ACHN (cell line): ENCODE data around the gene SRPK3.
"Not testable (repeated sequence)": the region's sequence is repeated elsewhere in the genome, so short reads cannot be mapped to it uniquely, and the experiment has no call there.

ENCODE experiments used
- DNase-seq: peaks from one replicate; pipeline ENCODE4 v3.0.0-alpha.2; 2015
- in situ Hi-C: cut with HindIII; loops from 2 replicates; pipeline ENCODE4 v1.10.0; 2017; ENCODE audit warnings: low sequenced_read_pairs, low pct_ligation_motif_present, low pct_unique_long_range_greater_than_20kb

SRPK3 gene, protein sequence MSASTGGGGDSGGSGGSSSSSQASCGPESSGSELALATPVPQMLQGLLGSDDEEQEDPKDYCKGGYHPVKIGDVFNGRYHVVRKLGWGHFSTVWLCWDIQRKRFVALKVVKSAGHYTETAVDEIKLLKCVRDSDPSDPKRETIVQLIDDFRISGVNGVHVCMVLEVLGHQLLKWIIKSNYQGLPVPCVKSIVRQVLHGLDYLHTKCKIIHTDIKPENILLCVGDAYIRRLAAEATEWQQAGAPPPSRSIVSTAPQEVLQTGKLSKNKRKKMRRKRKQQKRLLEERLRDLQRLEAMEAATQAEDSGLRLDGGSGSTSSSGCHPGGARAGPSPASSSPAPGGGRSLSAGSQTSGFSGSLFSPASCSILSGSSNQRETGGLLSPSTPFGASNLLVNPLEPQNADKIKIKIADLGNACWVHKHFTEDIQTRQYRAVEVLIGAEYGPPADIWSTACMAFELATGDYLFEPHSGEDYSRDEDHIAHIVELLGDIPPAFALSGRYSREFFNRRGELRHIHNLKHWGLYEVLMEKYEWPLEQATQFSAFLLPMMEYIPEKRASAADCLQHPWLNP

DNA sequence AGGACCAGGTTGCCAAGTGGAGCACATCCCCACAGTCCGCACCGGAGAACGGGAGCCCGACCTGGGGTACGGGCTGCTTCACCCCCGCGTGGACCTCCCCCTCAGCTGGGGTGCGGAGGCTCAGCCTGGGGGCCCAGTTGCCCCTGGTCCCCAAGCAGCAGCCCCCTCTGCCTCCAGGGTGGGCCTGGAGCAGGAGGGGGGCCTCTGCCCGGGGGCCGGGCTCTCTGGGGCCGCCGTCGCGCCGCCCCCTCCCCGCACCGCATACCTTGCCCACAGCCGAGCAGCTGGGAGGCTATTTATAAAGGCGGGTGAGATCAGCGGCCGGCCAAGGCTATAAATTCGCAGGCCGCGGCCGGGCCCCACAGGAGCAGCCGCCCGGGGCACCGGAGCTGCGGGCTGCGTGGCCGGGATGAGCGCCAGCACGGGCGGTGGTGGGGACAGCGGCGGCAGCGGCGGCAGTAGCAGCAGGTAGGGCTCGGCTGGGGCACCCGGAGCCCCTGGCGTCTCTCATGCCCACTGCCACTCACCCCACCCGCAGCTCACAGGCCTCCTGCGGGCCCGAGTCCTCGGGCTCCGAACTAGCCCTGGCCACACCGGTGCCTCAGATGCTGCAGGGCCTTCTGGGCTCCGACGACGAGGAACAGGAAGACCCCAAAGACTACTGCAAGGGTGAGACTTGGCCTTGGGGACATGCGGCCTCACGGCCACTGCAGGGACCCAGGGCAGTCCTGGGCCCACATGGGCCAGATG is at the start of gene SRPK3:
SRPK3 (plus strand) TSS at position 364 of the 750 bp plus-strand sequence; CDS start at position 410, 46 bp downstream.
- in situ Hi-C loops = no loop called here
- no peak for DNase-seq

DNA sequence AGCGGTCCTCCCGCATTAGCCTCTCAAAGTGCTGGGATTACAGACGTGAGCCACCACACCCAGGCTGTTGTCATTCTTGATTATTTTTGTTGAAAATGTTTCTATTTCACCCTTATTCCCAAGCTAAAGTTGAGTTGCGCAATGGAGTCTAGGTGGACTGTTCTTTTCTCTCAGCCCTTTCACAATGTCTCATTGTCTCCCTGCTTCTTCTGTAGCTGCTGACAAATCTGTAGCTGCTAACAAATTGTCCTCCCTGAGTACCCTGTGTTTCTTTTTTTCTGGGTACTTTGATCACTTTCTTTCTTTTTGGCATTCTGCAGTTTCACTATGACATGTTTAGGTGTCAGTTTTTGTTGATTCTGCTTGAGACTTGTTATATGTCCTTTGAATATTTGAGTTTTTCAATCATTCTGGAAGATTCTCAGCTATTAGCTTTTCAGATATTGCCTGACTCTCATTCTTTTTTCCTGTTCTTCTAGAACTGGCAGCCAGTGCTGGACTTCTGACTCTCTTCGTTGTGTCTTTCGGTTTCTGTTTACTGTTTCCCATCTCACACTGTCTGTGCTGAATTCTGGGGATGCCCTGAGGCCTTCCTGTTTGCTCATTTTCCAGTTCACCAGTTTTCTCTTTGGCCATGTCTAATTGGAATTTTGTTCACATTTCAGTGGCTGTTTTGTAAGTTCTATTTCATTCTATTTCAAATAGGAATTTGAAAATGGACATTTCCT is 49.6 kb upstream of the SRPK3 start:
- in situ Hi-C loops = no loop called here
- DNase-seq = no peak

DNA sequence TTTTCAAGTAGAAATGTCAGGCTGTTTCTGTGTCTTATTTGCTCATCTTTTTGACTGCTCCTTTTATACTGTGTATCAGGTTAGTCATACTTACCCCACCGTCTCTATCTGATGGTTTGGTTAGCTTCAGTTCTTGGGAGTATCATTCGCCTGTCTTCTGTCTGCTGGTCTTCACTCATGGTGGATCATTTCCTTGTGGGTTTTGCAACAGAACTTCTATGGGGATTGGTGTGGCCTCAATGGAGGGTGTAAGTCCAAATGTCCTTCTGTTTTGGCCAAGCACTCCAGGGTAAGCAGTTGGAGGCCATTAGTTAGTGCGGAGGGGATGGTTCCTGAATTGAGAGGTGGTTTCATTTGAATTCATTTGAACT is 49.0 kb upstream of the SRPK3 start:
- DNase-seq = no peak
- in situ Hi-C loops = no loop called here

DNA sequence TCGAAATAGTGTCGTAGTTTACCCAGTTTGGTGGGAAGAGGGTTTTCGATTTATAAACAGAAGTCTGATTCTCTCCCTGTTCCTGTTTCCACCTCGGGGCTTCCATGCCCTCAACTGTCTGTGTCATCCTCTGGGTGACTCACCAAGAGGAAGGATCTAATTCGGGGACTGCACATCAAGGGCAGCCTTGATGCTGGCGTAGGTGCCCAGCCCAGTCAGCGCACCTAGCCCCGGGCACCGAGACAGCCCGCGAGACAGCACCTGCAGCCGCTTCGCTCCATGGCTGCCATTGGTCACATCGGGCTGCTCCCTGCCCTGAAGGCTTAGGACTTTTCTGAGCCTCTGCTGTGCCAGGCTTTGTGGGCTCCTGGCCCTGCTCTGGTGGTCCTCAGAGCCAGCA is 48.4 kb upstream of the SRPK3 start:
- in situ Hi-C loops = no loop called here
- DNase-seq = no peak

DNA sequence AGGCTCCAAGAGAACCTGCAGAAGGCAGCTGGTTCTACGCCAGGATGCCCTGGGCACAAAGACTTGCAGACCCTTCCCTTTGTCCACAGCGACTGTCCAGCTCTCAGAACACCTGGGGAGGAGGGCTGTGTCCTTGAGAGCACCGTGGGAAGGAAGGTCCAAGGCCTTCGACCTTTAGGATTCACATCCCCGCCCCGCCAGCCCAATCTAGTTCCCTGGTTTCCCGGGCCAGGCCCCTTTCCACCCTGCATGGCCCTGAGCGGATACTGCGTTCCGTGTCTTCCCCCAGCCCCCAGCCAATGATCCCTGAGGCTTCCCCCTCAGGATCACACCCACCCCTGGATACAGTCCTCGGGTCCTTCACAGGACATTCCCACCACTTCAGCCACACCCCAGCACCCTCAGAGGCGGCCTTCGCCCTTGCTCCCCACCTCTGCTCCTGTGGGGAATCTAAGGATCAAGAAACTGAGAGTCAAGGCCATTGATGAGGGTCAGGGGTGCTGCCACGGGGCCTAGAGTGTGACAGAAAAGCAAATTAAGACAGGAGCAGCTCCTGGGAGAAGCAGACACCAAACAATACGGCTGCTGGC is 47.1 kb upstream of the SRPK3 start:
- in situ Hi-C loops = no loop called here
- no peak for DNase-seq

DNA sequence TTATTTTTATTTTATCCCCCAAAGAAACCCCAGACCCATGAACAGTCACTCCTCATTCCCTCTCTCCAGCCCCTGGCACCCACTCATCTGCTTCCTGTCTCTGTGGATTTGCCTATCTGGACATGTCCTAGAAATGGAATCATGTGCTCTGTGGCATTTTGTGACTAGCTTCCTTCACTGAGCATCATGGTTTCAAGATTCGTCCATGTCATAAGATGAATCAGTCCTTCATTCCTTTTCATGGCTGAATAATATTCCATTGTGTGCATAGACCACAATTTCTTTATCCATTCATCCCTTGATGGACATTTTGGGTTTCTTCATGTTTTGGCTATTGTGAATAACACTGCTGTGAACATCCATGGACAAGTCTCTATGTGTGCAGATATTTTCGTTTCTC is 46.0 kb upstream of the SRPK3 start:
- no peak for DNase-seq
- in situ Hi-C loops = no loop called here

DNA sequence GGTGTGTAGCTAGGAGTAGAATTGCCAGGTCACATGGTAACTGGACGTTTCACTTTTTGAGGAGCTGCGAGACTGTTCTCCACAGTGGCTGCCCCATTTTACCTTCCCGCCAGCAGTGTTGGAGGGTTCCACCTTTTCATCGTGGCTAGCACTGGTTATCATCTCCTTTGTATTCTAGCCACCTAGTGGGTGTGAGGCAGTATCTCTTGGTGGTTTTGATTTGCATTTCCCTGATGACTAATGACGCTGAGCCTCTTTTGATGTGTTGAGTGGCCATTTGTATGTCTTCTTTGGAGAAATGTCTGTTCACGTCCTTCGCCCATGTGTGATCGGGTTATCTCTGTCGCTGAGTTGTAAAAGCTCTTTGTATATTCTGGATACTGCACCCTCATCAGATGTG is 45.6 kb upstream of the SRPK3 start:
- DNase-seq = no peak
- in situ Hi-C loops = no loop called here

DNA sequence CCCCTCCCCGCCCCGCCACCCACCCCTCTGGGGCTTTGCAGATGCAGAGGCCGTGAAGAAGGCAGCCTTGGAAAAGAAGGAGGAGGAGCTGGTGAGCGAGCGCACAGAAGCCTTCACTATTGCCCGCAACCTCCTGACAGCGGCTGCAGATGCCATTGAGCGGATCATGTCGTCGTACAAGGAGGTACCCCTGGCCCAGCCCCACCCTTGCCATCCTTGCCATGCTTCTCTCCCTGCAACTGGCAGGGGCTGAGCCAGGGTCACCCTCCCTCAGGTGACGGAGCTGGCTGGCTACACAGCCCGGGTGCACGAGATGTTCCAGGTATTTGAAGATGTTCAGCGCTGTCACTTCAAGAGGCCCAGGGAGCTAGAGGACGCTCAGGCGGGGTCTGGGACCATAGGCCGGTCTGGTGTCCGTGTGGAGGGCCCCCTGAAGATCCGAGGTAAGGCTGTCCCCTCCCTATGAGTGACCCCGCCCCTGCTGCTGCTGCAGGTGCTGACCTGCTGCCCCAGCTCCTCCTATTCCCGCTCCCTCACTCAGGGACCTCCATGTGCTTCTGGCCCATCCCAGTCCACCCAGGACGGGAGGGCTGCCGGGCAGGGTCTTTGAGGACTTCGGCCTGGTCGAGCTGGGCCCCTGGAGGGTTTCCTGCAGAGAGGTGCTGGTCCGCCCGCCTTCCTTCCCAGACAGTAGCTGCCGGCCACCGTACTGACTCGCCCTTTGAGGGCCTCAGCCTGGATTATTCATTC is 44.6 kb upstream of the SRPK3 start:
- no peak for DNase-seq
- in situ Hi-C loops = no loop called here

DNA sequence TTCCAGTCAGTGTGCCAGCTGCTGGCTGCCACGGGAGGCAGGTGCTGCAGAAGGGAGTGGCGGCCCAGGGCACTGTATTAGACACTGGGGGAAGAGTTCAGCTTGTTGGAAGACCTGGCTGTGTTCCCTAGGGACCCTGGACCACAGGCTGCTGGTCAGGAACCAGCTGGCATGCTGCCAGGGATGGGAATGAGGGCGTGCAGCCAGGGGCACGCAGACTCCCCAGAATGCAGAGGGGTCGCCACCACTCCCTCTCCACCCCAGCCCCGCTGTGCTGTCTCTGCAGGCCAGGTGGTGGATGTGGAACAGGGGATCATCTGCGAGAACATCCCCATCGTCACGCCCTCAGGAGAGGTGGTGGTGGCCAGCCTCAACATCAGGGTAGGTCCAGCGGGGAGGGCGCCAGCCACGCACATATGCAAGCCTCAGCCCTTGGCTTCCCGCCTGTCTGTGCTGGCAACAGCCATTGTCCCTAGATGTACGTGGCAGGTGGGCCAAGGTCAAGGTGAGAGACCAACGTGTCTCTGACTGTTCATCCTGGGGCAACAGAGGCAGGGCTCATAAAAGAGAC is 43.9 kb upstream of the SRPK3 start:
- no peak for DNase-seq

DNA sequence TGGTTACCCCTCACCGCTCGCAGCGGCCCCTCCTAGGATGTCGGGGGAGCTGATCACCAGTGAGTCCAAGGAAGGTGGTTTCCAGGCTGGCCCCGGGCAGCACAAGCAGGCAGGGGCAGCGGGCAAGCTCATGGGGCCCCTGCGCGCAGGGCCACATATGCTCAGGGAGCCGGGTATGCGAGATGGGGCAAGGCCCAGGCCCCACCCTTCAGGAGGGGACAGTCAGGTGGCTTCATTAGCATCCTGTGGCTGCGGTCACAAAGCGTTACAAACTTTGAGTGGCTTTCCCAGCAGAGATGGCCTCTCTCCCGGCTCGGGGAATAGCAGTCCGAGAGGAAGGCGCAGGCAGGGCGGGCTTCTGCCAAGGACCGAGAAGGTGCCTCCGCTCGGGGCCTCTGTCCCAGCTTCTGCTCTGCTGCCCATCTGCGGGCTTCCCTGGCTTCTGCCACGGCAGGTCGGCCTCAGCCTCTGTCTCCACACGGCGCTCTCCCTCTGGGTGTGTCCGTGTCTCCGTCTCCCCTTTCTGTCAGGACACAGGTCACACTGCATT is 42.7 kb upstream of the SRPK3 start:
- DNase-seq = no peak
- in situ Hi-C loops = no loop called here

More for the DNA sequence above, 43.9 kb upstream of the SRPK3 start:
- in situ Hi-C loops = no loop called here

DNA sequence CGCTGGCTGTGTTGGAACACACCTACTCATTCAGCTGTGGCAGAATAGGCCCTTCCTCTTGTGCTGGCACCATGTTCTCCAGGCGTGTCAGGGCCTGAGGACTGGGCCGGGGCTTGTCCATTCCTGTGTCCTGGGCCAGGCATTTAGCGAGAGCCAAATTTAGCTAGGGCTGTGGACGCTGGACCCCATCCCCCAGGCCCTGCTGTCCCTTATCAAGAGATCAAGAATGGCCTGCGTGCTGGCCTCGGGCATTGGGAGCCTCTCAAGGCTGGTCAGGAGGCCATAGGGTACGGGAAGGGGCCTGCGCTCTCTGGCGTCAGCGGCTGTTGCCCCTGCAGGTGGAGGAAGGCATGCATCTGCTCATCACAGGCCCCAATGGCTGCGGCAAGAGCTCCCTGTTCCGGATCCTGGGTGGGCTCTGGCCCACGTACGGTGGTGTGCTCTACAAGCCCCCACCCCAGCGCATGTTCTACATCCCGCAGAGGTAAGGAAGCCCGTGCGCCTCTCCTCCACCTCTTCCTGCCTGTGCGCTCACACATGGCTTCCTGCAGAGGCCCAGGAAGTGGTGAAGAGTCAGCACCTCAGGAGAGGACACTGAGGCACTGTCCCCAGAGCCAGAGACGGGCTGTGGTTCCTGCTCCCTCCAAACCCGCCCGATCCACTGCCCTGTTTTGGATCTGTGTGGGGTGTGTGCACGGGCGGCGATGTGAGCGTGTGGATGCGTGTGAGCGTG is 40.9 kb upstream of the SRPK3 start:
- DNase-seq = no peak
- in situ Hi-C loops = no loop called here

DNA sequence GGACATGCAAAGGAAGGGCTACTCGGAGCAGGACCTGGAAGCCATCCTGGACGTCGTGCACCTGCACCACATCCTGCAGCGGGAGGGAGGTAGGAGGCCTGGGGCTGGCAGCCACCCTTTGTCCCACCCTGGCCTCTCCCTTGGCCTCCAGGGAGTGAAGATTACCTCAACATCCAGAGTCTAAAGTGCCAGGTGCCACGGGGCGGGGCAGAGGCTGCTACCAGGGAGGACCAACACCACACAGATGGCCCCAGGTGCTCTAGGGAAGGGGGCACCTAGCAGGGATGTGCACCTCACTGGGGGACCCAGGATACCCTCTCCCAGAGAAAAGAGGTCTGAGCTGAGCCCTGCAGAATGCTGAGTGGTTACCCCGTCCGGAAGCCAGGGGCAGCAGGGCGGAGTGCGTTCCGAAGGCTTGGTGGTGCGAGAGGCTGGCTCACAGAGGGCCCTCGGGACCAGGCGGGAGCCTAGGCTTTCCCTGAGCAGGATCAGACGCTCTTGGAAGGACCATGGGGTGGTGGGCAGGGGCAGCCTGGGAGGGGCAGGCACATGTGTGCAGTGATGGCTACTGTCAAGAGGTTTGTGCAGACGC is 40.1 kb upstream of the SRPK3 start:
- in situ Hi-C loops = no loop called here
- DNase-seq = no peak

DNA sequence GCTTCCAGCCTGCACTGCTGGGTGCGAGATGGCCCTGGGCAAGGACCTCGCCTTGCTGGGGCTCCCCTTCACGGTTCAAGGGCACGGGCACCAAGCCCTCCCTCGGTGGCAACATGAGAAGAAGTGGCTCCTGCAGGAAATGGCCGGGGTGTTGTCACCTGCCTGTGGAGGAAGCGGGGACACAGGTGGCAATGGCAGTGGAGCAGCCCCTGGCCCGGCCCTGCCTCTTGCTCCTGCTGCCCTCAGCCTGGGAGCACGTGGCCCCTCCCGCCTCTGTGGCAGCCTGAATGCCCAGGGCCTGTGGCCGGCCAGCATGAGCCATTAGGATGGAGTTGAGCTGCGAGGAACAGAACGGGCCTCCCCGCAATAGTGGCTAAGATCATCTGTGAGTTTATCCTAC is 39.4 kb upstream of the SRPK3 start:
- in situ Hi-C loops = no loop called here

DNA sequence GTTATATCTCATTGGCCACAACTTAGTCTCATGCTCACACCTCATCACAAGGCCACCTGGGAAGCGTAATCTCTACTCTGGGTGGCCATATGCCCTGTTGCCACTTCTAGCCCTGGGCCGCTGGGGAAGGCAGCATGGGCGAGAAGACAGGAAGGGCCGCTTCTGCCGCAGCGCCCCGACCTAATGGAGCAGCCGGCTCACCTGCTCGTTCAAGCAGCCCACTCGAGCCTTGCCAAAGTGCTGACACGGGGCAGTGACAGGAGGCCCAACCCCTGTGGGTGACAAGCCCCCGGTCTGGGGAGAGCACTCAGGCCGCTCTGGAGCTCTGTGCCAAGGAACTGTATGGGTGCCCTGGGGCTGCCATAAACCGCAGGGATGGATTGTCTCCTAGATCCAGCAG is 38.7 kb upstream of the SRPK3 start:
- DNase-seq, in situ Hi-C loops: not testable (repeated sequence)

More for the DNA sequence above, 39.4 kb upstream of the SRPK3 start:
- DNase-seq = no peak

DNA sequence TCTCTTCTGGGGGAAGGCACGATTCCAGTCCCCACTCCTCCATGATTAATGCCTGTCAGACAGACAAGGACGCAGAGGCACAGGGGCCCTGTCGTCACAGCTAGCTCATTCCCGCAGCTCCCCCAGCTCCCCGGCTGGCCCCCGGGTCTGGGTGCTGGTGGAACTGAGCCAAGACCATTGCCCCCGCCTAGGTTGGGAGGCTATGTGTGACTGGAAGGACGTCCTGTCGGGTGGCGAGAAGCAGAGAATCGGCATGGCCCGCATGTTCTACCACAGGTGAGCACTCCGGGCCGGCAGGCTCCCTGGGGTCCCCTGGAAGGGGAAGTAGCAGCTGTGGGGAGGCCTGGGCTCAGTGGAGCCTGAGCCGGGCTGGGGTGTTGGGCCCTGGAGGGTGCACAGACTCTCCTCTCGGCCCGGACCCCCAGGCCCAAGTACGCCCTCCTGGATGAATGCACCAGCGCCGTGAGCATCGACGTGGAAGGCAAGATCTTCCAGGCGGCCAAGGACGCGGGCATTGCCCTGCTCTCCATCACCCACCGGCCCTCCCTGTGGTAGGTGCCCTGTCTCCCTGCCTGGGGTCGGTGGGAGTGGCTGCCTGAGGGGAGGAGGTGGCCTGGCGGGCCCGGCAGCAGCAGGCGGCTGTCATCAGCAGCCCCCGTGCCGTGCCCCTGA is 37.9 kb upstream of the SRPK3 start:
- DNase-seq, in situ Hi-C loops: not testable (repeated sequence)
